T-helper 1 cell treated with Interleukin-12 subunit alpha and Interleukin-12 subunit beta and Interleukin-4 antibody, amounts not matched to agents 30 ng/mL and 1 ng/mL, for 36 hours (primary cell): Measurements from ENCODE around the gene MAGEA9. TPM values are rescaled to one million over a fixed set of nuclear protein-coding genes. Genes with fewer than 3 reads are reported as not detected.
"Not testable (repeated sequence)": the region's sequence is repeated elsewhere in the genome, so short reads cannot be mapped to it uniquely, and the experiment has no call there.

Source experiments
- intact Hi-C: fragments of 100-400 bp; cut with micrococcal nuclease; formaldehyde crosslinking; loops from one replicate; pipeline ENCODE4 v1.15.1; 2024
- total RNA-seq: library from RNA; stranded (reverse); gene quantifications from 2 replicates; pipeline ENCODE4 v1.2.3, GENCODE V29; 2022

Gene MAGEA9
- not detected in 2 replicates for total RNA-seq

- intact Hi-C loops, result not testable (repeated sequence)
Measured at GRCh38 chrX:149781727-149782126, at the start of gene MAGEA9. Gene MAGEA9, plus strand, starts transcription at chrX:149781930. Its CDS starts 4,281 bp downstream, at chrX:149786211.

GRCh38 chrX:149742269-149742668 lies 39.5 kb upstream of the MAGEA9 start:
- intact Hi-C loops, result not testable (repeated sequence)

- intact Hi-C loops, result not testable (repeated sequence)
Measured at GRCh38 chrX:149746390-149747007, 35.2 kb upstream of the MAGEA9 start.

- intact Hi-C loops, result no loop called here
Measured at GRCh38 chrX:149757206-149758067, 24.3 kb upstream of the MAGEA9 start.

GRCh38 chrX:149758068-149758714 lies 23.5 kb upstream of the MAGEA9 start:
- intact Hi-C loops, result no loop called here

GRCh38 chrX:149758715-149759078 lies 23.0 kb upstream of the MAGEA9 start:
- intact Hi-C loops, result not testable (repeated sequence)

GRCh38 chrX:149759824-149760223 lies 21.9 kb upstream of the MAGEA9 start:
- intact Hi-C loops, result no loop called here

- intact Hi-C loops, result no loop called here
Measured at GRCh38 chrX:149760965-149761364, 20.8 kb upstream of the MAGEA9 start.

- intact Hi-C loops, result not testable (repeated sequence)
Measured at GRCh38 chrX:149761858-149762674, 19.7 kb upstream of the MAGEA9 start.

- intact Hi-C loops, result no loop called here
Measured at GRCh38 chrX:149762696-149763614, 18.8 kb upstream of the MAGEA9 start.

- intact Hi-C loops, result not testable (repeated sequence)
Measured at GRCh38 chrX:149770344-149770743, 11.4 kb upstream of the MAGEA9 start.

- intact Hi-C loops, result not testable (repeated sequence)
Measured at GRCh38 chrX:149773026-149773425, 8.7 kb upstream of the MAGEA9 start.

GRCh38 chrX:149773768-149774167 lies 8.0 kb upstream of the MAGEA9 start, which contains the start of gene HSFX1:
Gene HSFX1, plus strand, starts transcription at chrX:149774068. Its CDS starts 614 bp downstream, at chrX:149774682.
- intact Hi-C loops, result not testable (repeated sequence)

GRCh38 chrX:149777999-149778398 lies 3.7 kb upstream of the MAGEA9 start:
- intact Hi-C loops, result not testable (repeated sequence)

- intact Hi-C loops, result not testable (repeated sequence)
Measured at GRCh38 chrX:149795531-149795930, 13.8 kb downstream of the MAGEA9 start.

- intact Hi-C loops, result no loop called here
Measured at GRCh38 chrX:149799095-149799714, 17.5 kb downstream of the MAGEA9 start.

GRCh38 chrX:149799938-149800337 lies 18.2 kb downstream of the MAGEA9 start:
- intact Hi-C loops, result no loop called here

- intact Hi-C loops, result no loop called here
Measured at GRCh38 chrX:149803458-149804062, 21.8 kb downstream of the MAGEA9 start.

- intact Hi-C loops, result no loop called here
Measured at GRCh38 chrX:149804102-149804501, 22.4 kb downstream of the MAGEA9 start.
